Measurements from ENCODE around the gene LRMDA. TPM values are rescaled to one million over a fixed set of nuclear protein-coding genes. Genes with fewer than 3 reads are reported as not detected.

Gene LRMDA
- total RNA-seq, 5 donors from 2014 or later (not counting 1 experiment from before 2014, with no cell fraction given) = 0.30 to 1.2 TPM; not detected in 3

GRCh38 chr10:75772153-75772887 lies 340.9 kb downstream of the LRMDA start:
- Mint-ChIP-seq H3K27me3 (peaks cover 0 to 4% of the 10 kb centered on the region in 2 donors), H3K27ac (peak overlapping the region; percentile 51 to 94), H3K9me3 (peaks cover 0 to 3% (median 0%) of the 10 kb centered on the region in 3 donors), H3K36me3 (peaks cover 5% of the 10 kb centered on the region), H3K4me3 (peak overlapping the region; percentile 53 to 83 (median 81)), H3K4me1 (peaks cover 22 to 29% (median 23%) of the 10 kb centered on the region in 3 donors)
- Histone ChIP-seq H3K27me3 (replicated peaks in 1 of 2; ENCODE audit: control insufficient read depth in 2 of 2, extremely low read depth in 1 of 2, insufficient read depth in 2 of 2, low read length in 1 of 2) (peaks cover 0 to 6% of the 10 kb centered on the region in 2 experiments), H3K27ac (ENCODE audit: low read length) (peak overlapping the region; percentile 7), H3K4me3 (ENCODE audit: control insufficient read depth in 1 of 2, extremely low read depth in 1 of 2, low read length in 1 of 2) (peak overlapping the region in 1 of 2 donors; percentile 43), H3K9me3 (no peaks in the 10 kb centered on the region), H3K4me1 (ENCODE audit: control insufficient read depth in 1 of 2, extremely low read depth in 1 of 2, insufficient read depth in 2 of 2, low read length in 2 of 2) (peaks cover 0 to 4% of the 10 kb centered on the region in 2 experiments), H3K36me3 (ENCODE audit: control insufficient read depth in 2 of 2, extremely low read depth in 1 of 2, insufficient read depth in 1 of 2, low read length in 1 of 2) (no peaks in the 10 kb centered on the region)
- DNase-seq = peak in 1 of 35 experiments; percentile 31
- WGBS (ENCODE audit: insufficient coverage) = 34% methylated on average over 5 of the region's 8 CpGs
- no peak for ATAC-seq (replicated peaks in 1 of 4)
- POLR2A ChIA-PET = no interaction called here
- CTCF ChIA-PET = no interaction called here

- ChIA-PET CTCF (interaction anchor here in 1 of 2 donors (0.5 kb wide), 1 partner anchor 983 kb away, joined by 3 read pairs; no protein-coding TSS in a partner anchor), POLR2A (no interaction called here)
- peaks cover 0 to 2% of the 10 kb centered on the region in 2 experiments for H3K27me3 ChIP-seq (replicated peaks in 1 of 2; ENCODE audit: control insufficient read depth in 2 of 2, extremely low read depth in 1 of 2, insufficient read depth in 2 of 2, low read length in 1 of 2)
- no peak overlapping the region for H3K27ac ChIP-seq (ENCODE audit: low read length)
- H3K4me3 ChIP-seq (ENCODE audit: control insufficient read depth in 1 of 2, extremely low read depth in 1 of 2, low read length in 1 of 2) = no peak overlapping the region
- ATAC-seq (replicated peaks in 1 of 4) (no peak), DNase-seq (no peak)
- H3K9me3 ChIP-seq = no peaks in the 10 kb centered on the region
- Mint-ChIP-seq H3K36me3 (peaks cover 5% of the 10 kb centered on the region), H3K27ac (no peak overlapping the region), H3K4me1 (peaks cover 22 to 29% (median 23%) of the 10 kb centered on the region in 3 donors), H3K27me3 (no peaks in the 10 kb centered on the region), H3K9me3 (peaks cover 0 to 3% (median 0%) of the 10 kb centered on the region in 3 donors), H3K4me3 (peak overlapping the region; percentile 40 to 53 (median 45))
- no peaks in the 10 kb centered on the region for H3K36me3 ChIP-seq (ENCODE audit: control insufficient read depth in 2 of 2, extremely low read depth in 1 of 2, insufficient read depth in 1 of 2, low read length in 1 of 2)
- H3K4me1 ChIP-seq (ENCODE audit: control insufficient read depth in 1 of 2, extremely low read depth in 1 of 2, insufficient read depth in 2 of 2, low read length in 2 of 2) = peaks cover 0 to 4% of the 10 kb centered on the region in 2 experiments
- 100% methylated on average over 1 of the region's 5 CpGs for WGBS (ENCODE audit: insufficient coverage)
Observed at GRCh38 chr10:75773231-75773780, 341.9 kb downstream of the LRMDA start.

- CTCF ChIA-PET = interaction anchor here (0.5 to 1.1 kb wide), 2 partner anchors 9 to 984 kb away, joined by 3 read pairs; no protein-coding TSS in a partner anchor
- no peaks in the 10 kb centered on the region for H3K9me3 ChIP-seq
- no peak overlapping the region for H3K4me3 ChIP-seq (ENCODE audit: control insufficient read depth in 1 of 2, extremely low read depth in 1 of 2, low read length in 1 of 2)
- ATAC-seq (replicated peaks in 1 of 4) (no peak), DNase-seq (no peak)
- H3K4me1 Mint-ChIP-seq = peaks cover 22 to 29% (median 23%) of the 10 kb centered on the region in 3 donors
- H3K36me3 Mint-ChIP-seq = peaks cover 5% of the 10 kb centered on the region
- POLR2A ChIA-PET = no interaction called here
- peaks cover 0 to 2% of the 10 kb centered on the region in 2 experiments for H3K27me3 ChIP-seq (replicated peaks in 1 of 2; ENCODE audit: control insufficient read depth in 2 of 2, extremely low read depth in 1 of 2, insufficient read depth in 2 of 2, low read length in 1 of 2)
- no CpG with 5 or more reads among the region's 3 CpGs for WGBS (ENCODE audit: insufficient coverage)
- no peaks in the 10 kb centered on the region for H3K36me3 ChIP-seq (ENCODE audit: control insufficient read depth in 2 of 2, extremely low read depth in 1 of 2, insufficient read depth in 1 of 2, low read length in 1 of 2)
- no peak overlapping the region for H3K27ac Mint-ChIP-seq
- peaks cover 0 to 4% of the 10 kb centered on the region in 2 experiments for H3K4me1 ChIP-seq (ENCODE audit: control insufficient read depth in 1 of 2, extremely low read depth in 1 of 2, insufficient read depth in 2 of 2, low read length in 2 of 2)
- no peak overlapping the region for H3K27ac ChIP-seq (ENCODE audit: low read length)
- no peaks in the 10 kb centered on the region for H3K27me3 Mint-ChIP-seq
- H3K4me3 Mint-ChIP-seq = peak overlapping the region in 2 of 3 donors; percentile 4 to 53
- H3K9me3 Mint-ChIP-seq = peaks cover 0 to 3% (median 0%) of the 10 kb centered on the region in 3 donors
Observed at GRCh38 chr10:75773813-75774782, 342.7 kb downstream of the LRMDA start.

GRCh38 chr10:75774783-75775490 lies 343.5 kb downstream of the LRMDA start:
- Histone ChIP-seq H3K4me3 (ENCODE audit: control insufficient read depth in 1 of 2, extremely low read depth in 1 of 2, low read length in 1 of 2) (no peak overlapping the region), H3K9me3 (no peaks in the 10 kb centered on the region), H3K27ac (ENCODE audit: low read length) (no peak overlapping the region), H3K27me3 (replicated peaks in 1 of 2; ENCODE audit: control insufficient read depth in 2 of 2, extremely low read depth in 1 of 2, insufficient read depth in 2 of 2, low read length in 1 of 2) (peaks cover 0 to 2% of the 10 kb centered on the region in 2 experiments), H3K36me3 (ENCODE audit: control insufficient read depth in 2 of 2, extremely low read depth in 1 of 2, insufficient read depth in 1 of 2, low read length in 1 of 2) (no peaks in the 10 kb centered on the region), H3K4me1 (ENCODE audit: control insufficient read depth in 1 of 2, extremely low read depth in 1 of 2, insufficient read depth in 2 of 2, low read length in 2 of 2) (peaks cover 0 to 4% of the 10 kb centered on the region in 2 experiments)
- WGBS (ENCODE audit: insufficient coverage) = 100% methylated on average over 2 of the region's 6 CpGs
- CTCF ChIA-PET = interaction anchor here (0.6 to 1.1 kb wide), 2 partner anchors 10 to 48 kb away, joined by 3 read pairs; no protein-coding TSS in a partner anchor
- H3K36me3 Mint-ChIP-seq = peaks cover 5% of the 10 kb centered on the region
- POLR2A ChIA-PET = no interaction called here
- H3K4me1 Mint-ChIP-seq = peaks cover 22 to 29% (median 23%) of the 10 kb centered on the region in 3 donors
- ATAC-seq (replicated peaks in 1 of 4) (no peak), DNase-seq (no peak)
- no peak overlapping the region for H3K4me3 Mint-ChIP-seq
- peaks cover 0 to 3% (median 0%) of the 10 kb centered on the region in 3 donors for H3K9me3 Mint-ChIP-seq
- peaks cover 0 to 4% of the 10 kb centered on the region in 2 donors for H3K27me3 Mint-ChIP-seq
- no peak overlapping the region for H3K27ac Mint-ChIP-seq

GRCh38 chr10:75776738-75777504 lies 345.5 kb downstream of the LRMDA start:
- Histone ChIP-seq H3K4me3 (ENCODE audit: control insufficient read depth in 1 of 2, extremely low read depth in 1 of 2, low read length in 1 of 2) (no peak overlapping the region), H3K4me1 (ENCODE audit: control insufficient read depth in 1 of 2, extremely low read depth in 1 of 2, insufficient read depth in 2 of 2, low read length in 2 of 2) (no peaks in the 10 kb centered on the region), H3K27me3 (replicated peaks in 1 of 2; ENCODE audit: control insufficient read depth in 2 of 2, extremely low read depth in 1 of 2, insufficient read depth in 2 of 2, low read length in 1 of 2) (peaks cover 0 to 2% of the 10 kb centered on the region in 2 experiments), H3K36me3 (ENCODE audit: control insufficient read depth in 2 of 2, extremely low read depth in 1 of 2, insufficient read depth in 1 of 2, low read length in 1 of 2) (no peaks in the 10 kb centered on the region), H3K27ac (ENCODE audit: low read length) (no peak overlapping the region), H3K9me3 (no peaks in the 10 kb centered on the region)
- WGBS (ENCODE audit: insufficient coverage) = 78% methylated on average over 8 of the region's 9 CpGs
- ATAC-seq (replicated peaks in 1 of 4) (no peak), DNase-seq (no peak)
- Mint-ChIP-seq H3K4me1 (peaks cover 15 to 20% (median 16%) of the 10 kb centered on the region in 3 donors), H3K4me3 (no peak overlapping the region), H3K27me3 (peaks cover 2 to 6% of the 10 kb centered on the region in 2 donors), H3K36me3 (no peaks in the 10 kb centered on the region), H3K27ac (peak overlapping the region in 1 of 2 donors; percentile 22), H3K9me3 (peaks cover 0 to 3% (median 0%) of the 10 kb centered on the region in 3 donors)
- ChIA-PET CTCF (no interaction called here), POLR2A (no interaction called here)

Data from T-cell (primary cell).